Measurements from ENCODE around the gene KDSR.

KDSR gene

GRCh38 chr18:63303547-63303946, 63.5 kb downstream of the KDSR start:
- no peak for DNase-seq

- no peak for DNase-seq
Measured at GRCh38 chr18:63302636-63303405, 64.2 kb downstream of the KDSR start.

- no peak for DNase-seq
Measured at GRCh38 chr18:63302220-63302619, 64.8 kb downstream of the KDSR start.

- no peak for DNase-seq
Measured at GRCh38 chr18:63301434-63301833, 65.6 kb downstream of the KDSR start.

GRCh38 chr18:63299837-63300745, 66.9 kb downstream of the KDSR start:
- no peak for DNase-seq

GRCh38 chr18:63298400-63299365, 68.3 kb downstream of the KDSR start:
- DNase-seq: no peak

GRCh38 chr18:63297687-63298399, 69.2 kb downstream of the KDSR start:
- DNase-seq: no peak

- DNase-seq: no peak
Measured at GRCh38 chr18:63293935-63294334, 73.1 kb downstream of the KDSR start.

- no peak for DNase-seq
Measured at GRCh38 chr18:63292831-63293683, 73.9 kb downstream of the KDSR start.

GRCh38 chr18:63291278-63291677, 75.7 kb downstream of the KDSR start:
- DNase-seq: no peak

GRCh38 chr18:63290821-63291200, 76.2 kb downstream of the KDSR start:
- DNase-seq: no peak

- DNase-seq: no peak
Measured at GRCh38 chr18:63290166-63290820, 76.7 kb downstream of the KDSR start.

GRCh38 chr18:63288311-63288710, 78.7 kb downstream of the KDSR start:
- DNase-seq: no peak

- no peak for DNase-seq
Measured at GRCh38 chr18:63287691-63288220, 79.2 kb downstream of the KDSR start.

- no peak for DNase-seq
Measured at GRCh38 chr18:63286926-63287325, 80.1 kb downstream of the KDSR start.

GRCh38 chr18:63284827-63285733, 81.9 kb downstream of the KDSR start:
- no peak for DNase-seq

- DNase-seq: no peak
Measured at GRCh38 chr18:63284173-63284799, 82.7 kb downstream of the KDSR start.

GRCh38 chr18:63283305-63284094, 83.5 kb downstream of the KDSR start:
- no peak for DNase-seq

Measured in eye (tissue), 1 donor.